Measurements from ENCODE around the gene KLHL29.

KLHL29 gene

GRCh38 chr2:23583467-23583866, 198.5 kb downstream of the KLHL29 start:
- no peak for DNase-seq

DNA sequence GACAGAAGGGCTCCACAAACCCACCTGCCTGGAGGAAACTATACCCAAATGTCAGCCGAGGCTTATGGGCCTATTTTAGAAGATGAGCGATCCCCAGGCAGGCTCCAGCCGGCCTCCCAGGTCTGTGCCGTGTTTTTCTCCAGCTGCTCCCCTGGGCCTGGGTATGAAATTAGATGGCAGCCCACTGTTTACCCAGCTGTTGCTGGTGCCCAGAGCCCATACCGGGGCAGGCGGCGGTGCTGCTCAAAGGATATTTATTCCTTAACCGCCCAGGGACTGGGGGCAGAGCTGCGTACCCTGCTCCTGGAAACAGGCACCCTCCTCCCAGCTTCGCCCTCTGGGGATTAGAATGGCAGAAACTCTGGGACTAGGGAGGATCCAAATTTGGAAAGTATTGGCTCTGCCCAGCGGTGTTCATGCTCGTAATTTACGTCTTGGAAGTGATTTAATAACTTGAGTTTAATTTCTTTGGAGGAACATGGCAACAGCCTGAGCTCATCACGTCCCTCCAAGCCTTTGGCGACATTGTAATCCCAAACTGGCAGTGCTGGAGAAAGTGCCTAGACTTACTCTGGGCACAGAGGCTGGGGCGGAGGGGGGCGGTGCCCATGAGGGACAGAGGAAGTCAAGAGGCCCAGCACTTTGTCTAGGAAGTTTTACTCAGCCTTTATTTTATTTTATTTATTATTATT, 199.2 kb downstream of the KLHL29 start:
- DNase-seq: no peak

- no peak for DNase-seq
Observed at GRCh38 chr2:23585273-23586170, 200.5 kb downstream of the KLHL29 start.

GRCh38 chr2:23586741-23587306, 201.8 kb downstream of the KLHL29 start:
- no peak for DNase-seq

DNA sequence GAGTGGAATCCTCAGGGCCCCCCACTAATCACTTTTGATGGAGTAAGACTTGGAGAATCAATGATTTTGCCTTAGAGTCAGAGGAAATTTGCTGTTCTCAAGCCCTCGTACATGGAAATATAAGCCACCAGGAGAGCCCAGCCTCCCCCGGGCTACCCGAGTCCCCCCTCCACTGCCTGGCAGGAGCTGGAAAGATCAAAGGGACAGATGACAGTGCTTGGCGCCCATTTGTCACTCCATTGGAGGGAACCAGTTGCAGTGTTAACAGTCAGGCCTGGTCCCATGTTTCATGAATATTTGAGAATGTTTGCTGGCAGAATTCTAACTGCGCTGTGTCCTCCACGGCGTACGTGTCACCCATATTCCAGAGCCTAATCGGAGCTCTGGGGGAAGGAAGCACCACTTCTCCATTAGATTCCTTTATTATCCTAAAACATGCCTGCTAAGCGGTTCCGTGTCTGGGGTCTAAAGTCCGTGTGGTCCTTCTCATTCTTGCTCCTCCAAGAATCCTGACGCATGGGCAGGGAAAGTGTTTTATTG, 202.4 kb downstream of the KLHL29 start:
- no peak for DNase-seq

GRCh38 chr2:23588106-23588505, 203.1 kb downstream of the KLHL29 start:
- no peak for DNase-seq

DNA sequence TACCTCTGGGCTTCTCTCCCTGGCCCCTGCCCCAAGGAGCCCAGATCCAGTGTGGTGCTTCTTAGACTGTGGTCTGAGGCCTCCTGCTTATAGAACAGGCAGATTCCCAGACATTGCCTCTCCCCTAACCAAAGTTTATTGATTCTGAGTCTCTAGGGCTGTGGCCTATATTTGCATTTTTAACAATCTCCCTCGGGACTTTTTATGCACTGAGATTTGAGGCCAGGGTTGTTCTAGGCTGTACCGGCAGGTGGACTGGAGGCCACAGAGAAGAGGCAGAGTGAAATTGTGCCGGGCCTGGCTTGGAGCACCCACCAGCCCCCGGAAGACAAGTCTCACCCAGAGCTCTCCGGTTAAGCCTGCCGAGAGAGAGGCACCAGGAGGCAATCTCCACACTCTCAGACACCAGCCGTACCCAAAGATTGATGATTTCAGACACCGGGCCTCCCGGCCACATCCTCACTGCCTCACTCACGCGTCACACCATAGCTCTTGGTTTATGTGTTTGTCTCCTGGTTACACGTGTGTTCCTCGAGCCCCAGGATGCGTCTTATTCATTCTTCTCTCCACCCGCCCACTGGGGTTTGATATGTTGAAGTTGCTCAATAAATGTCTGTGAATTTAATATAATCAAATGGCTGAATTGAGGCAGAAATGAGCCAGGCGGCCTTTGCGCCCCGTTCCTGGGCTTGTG, 203.7 kb downstream of the KLHL29 start:
- DNase-seq: no peak

DNA sequence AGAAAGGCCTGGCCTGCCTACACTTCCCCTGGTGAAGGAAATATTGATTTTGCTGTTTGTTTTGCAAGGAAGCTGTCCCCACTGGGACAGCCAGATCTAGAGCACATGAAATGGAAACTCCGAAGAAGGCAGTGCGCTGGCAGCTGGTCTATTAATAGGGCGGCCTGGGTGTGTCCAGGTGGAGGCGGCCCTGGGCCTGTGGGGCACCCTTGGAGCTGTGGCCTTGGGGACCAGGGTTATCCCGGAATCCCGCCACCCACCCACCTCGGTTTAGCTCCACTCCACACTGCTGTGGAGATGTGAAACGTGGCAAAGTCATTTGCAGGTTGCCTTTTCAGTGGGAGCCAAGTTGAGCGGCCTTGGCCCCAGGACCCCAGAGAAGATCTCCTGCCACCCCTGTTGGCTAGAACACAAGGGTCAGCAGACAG, 204.3 kb downstream of the KLHL29 start:
- no peak for DNase-seq

DNA sequence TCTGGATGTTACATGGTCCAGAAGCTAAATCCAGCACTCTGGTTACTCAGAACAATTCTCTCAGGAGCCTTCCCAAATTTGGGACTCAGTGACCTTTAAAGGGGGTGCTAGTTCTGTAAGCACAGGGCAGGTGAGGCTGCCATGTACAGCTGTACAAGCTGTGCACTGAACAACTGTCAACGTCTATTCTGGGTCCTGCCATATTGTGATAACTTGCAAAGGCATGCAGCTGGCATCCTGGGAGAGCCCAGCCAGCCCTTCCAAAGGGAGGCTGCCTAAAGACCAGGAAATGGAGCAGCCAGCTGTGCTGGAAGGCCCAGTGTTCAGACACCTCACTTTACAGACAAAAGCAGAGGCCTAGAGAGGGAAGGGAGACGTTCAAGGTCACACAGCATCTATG, 204.8 kb downstream of the KLHL29 start:
- DNase-seq: no peak

GRCh38 chr2:23590241-23590869, 205.4 kb downstream of the KLHL29 start:
- no peak for DNase-seq

DNA sequence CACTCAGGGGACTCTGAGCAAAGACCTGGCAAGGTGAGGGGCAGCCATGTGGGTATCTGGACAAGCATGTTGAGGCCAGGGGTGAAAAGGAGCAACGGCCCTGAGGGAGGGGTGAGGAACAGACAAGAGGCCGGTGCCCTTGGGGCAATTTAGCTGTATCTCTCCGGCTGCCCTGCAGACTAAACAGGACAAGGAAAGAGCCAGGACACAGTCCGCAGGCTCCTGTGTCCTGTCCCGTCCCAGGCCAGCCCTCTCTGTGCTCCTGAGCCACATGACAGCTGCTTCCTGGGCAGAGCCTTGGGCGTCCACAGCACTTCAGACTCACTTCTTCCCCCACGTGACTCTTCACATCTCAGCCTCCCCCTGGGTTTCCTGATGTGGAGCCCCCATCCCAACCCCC, 206.1 kb downstream of the KLHL29 start:
- no peak for DNase-seq

DNA sequence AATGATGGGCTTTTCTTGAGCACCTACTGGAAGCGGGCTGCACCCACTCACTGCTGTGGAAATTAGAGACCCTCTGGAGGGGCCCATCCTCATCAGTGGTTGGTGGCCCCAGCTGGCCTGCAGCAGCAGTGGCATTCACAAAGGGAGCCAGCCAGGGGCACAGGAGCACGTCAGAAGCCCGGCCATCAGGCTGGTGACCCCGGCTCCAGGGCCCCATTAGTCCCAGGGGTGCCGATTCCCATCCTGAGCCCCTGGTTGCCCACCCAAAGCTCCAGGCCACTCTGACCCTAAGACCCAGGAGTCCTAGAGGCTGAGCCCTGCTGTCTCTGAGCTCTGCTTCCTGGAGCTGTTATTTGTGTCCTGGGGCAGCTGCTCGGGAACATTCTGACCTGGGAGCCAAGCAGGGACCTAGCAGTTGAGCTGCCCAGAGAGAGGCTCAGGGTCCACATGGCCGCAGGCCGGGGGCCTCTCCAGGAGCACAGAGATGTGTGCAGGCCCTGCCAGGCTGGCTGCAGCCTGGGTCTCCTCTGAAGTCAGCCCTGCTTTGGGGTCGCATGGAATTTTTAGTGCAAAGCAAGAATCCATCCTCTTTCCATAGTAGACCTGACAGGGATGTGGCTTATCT, 207.2 kb downstream of the KLHL29 start:
- DNase-seq: no peak

- DNase-seq: no peak
Observed at GRCh38 chr2:23592898-23593751, 208.1 kb downstream of the KLHL29 start.

GRCh38 chr2:23593752-23594459, 208.9 kb downstream of the KLHL29 start:
- DNase-seq: no peak

DNA sequence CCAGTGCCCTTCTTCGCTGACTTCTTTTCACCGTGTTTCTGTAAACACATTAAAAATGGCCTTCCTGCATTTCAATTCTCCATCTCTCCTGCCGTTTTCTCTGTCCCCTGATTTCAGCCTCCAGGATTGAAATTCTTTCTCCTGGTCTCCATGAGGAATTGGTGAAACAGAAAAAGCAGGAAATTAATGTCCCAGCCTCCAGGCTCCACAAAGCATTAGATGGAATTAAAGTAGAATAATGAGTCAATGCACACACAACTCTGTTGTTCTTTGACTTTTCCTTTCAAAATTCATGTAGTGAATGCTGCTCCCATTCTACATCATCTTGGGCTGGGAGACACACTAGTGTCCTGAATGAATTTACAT, 209.5 kb downstream of the KLHL29 start:
- DNase-seq: no peak

DNA sequence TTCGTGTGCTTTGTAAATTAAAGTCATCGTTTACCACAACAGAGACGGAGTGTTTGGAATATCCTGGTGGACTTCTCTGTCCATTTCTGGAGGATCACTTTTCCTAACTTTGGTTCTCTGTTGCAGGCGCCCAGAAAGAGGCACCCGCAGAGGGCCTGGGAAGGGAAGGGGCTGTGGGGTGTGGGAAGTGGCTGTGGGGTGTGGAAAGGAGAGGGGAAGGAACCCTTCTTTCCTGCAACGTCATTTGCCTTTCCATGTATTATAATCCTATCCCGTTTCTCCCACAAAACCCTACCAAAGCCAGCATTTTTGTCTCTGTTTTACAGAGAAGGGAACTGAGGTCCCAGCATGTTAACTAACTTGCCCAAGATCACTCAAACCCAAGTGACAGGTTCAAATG, 210.0 kb downstream of the KLHL29 start:
- no peak for DNase-seq

DNA sequence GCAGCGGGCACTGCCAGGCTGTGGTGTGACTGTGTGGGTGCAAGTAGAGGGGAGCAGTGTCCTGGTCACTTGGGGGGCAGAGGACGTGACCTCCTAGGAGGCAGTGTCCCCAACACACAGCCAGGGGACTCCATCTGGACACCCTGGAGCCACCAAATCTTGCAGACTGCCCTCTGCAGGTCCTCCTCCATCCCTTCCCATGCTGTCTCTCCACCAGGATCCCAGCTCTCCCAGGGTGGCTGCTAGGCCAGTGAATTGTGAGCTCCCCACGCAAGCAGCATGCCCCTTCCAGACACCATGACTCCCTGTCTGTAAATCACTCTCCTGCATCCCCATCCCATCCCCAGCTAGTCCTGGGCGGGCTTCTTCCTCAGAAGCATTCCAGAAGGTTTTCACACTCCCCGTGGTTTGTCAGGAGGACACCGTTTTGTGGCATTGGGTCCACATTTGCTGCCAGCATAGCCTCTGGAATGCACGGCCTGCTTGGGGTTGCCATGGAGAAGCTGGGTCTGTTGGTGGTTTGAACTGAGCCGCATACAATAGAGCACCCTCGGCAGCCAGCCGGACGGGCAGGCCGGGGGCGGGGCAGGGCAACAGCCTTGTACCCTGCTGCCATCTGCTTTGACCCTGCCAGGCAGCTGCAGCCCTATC, 210.7 kb downstream of the KLHL29 start:
- DNase-seq: no peak

DNA sequence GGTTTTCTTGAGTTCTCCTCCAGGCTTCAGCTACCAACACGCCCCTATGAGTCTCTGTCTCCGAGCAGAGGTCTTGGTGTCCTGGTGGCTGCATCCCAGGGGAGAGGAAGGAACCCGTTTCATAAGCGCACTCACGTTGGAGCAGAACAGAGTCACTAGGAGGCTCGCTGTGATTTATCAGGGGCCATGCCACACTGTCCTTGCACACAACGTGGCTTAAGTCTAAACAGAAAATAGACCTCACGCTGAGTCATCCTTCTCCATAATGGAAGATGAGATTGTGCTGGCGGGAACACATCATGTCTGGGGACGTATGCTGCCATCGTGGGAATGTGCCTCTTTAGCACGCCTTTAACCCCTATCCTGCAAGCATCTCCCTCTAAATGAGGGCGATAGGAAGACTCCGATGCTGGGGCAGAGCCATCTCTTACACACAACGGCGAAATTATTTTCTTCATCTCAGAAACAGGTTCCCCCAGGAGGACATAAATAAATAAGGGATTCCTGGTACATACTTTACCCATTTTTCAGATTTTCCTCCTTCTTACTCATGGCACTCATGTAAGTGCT, 211.4 kb downstream of the KLHL29 start:
- no peak for DNase-seq

GRCh38 chr2:23597687-23598086, 212.7 kb downstream of the KLHL29 start:
- no peak for DNase-seq
